Right lobe of liver (tissue), 4 donors: ENCODE data around the gene LONP2.

Experiments used
- POLR2A ChIP-seq: fragments of 450-650 bp; IDR thresholded peaks from one replicate; pipeline ENCODE4 v1.6.1; 2017; ENCODE audit warnings: antibody characterized with exemption, mild to moderate bottlenecking
- TF ChIP-seq, protein P1 (sequence below), 4 donors: fragments of 200-600 bp in 3 of 4; fragments of 450-650 bp in 1 of 4; IDR thresholded peaks; one replicate each; pipeline versions ENCODE4 v1.5.1 to v1.8.0; 2016 to 2022; ENCODE audit warnings: antibody characterized with exemption in 4 of 4, mild to moderate bottlenecking in 2 of 4
- donor health status: DM: no; HTN: no; CAD: no.
- donor health status: DM: no; HTN: no; CAD: no.
- donor health status: DM: no; HTN: yes; CAD: no.

DNA sequence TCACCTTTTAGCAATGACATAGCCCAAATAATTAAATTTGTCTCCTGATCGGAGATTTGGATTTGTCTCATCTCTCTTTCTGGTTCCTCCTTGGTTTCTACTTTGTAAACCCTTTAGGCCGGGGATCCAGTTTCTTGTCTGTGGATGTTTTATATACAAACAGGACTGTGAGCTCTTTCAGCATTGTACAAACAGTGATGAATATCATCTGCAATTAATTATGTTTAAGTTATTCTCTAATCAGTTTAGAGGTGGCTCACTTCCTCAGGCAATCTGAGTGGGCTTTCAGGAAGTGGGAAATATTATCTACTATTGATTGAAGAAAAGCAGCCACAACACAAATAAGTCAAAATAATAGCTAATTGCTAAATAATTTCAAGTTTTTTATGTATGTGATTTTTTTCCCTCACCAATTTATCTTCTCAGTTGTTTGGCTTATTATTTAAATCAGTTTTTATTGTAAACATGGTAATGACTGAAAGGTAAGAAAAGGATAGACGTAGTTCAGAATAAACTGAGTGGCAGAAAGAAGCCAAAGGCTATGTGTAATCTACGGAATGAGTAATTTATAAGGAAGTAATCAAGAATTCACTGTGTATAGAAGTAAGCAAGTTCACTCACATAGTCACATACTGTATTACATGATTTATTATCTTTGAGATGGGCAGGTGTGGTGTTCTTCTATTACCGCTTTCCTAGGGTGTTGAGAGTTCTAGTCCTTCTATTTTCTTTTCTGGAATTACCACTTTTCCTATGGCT, 6.6 kb downstream of the LONP2 start:
- TF ChIP-seq, protein P1, sequence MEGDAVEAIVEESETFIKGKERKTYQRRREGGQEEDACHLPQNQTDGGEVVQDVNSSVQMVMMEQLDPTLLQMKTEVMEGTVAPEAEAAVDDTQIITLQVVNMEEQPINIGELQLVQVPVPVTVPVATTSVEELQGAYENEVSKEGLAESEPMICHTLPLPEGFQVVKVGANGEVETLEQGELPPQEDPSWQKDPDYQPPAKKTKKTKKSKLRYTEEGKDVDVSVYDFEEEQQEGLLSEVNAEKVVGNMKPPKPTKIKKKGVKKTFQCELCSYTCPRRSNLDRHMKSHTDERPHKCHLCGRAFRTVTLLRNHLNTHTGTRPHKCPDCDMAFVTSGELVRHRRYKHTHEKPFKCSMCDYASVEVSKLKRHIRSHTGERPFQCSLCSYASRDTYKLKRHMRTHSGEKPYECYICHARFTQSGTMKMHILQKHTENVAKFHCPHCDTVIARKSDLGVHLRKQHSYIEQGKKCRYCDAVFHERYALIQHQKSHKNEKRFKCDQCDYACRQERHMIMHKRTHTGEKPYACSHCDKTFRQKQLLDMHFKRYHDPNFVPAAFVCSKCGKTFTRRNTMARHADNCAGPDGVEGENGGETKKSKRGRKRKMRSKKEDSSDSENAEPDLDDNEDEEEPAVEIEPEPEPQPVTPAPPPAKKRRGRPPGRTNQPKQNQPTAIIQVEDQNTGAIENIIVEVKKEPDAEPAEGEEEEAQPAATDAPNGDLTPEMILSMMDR (IDR thresholded peaks at IDR 0.05): no peak
- no peak for TF ChIP-seq POLR2A
